Panc1 (cell line): Measurements from ENCODE around the gene PCDHGA5.
A peak's percentile ranks its signal among the peaks of the same experiment; 100 is the strongest.

ENCODE experiments used
- POLR2AphosphoS5 ChIP-seq: IDR thresholded peaks from 2 replicates; pipeline ENCODE4 v1.6.1; 2012; ENCODE audit warnings: mild to moderate bottlenecking, low read depth, low read length, moderate library complexity
- SIN3A ChIP-seq: IDR thresholded peaks from 2 replicates; pipeline ENCODE4 v1.6.1; 2012; ENCODE audit warnings: low read depth, mild to moderate bottlenecking, low read length, moderate library complexity, borderline replicate concordance; ENCODE audit not compliant: insufficient read depth
- TF ChIP-seq, protein P1 (sequence below): fragments of 450-650 bp; IDR thresholded peaks from 2 replicates; pipeline ENCODE4 v1.5.1; 2017; ENCODE audit warnings: mild to moderate bottlenecking

DNA sequence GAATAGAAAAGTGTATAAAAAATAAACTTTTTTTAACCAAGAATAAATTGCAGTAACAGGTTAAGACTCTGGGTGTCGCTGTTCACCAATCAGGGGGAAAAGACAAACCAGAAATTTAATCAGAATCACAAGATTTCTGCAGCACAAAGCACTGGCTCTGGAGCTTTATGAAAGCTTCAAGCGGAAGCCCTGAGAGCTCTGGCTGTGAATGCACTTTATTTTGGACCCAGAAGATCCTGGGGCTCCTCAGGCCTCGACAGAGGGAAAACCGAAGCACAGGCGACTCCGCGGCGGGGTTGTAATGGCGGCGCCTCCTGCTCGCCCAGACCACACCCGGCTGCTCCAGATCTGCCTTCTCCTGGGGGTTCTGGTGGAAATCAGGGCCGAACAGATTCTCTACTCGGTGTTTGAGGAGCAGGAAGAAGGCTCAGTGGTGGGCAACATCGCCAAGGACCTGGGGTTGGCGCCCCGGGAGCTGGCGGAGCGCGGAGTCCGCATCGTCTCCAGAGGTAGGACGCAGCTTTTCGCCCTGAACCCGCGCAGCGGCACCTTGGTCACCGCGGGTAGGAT is 9.0 kb upstream of the PCDHGA5 start, which contains the start of gene PCDHGA4:
- TF ChIP-seq POLR2AphosphoS5 = no peak
- TF ChIP-seq, protein P1, sequence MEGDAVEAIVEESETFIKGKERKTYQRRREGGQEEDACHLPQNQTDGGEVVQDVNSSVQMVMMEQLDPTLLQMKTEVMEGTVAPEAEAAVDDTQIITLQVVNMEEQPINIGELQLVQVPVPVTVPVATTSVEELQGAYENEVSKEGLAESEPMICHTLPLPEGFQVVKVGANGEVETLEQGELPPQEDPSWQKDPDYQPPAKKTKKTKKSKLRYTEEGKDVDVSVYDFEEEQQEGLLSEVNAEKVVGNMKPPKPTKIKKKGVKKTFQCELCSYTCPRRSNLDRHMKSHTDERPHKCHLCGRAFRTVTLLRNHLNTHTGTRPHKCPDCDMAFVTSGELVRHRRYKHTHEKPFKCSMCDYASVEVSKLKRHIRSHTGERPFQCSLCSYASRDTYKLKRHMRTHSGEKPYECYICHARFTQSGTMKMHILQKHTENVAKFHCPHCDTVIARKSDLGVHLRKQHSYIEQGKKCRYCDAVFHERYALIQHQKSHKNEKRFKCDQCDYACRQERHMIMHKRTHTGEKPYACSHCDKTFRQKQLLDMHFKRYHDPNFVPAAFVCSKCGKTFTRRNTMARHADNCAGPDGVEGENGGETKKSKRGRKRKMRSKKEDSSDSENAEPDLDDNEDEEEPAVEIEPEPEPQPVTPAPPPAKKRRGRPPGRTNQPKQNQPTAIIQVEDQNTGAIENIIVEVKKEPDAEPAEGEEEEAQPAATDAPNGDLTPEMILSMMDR = peak; percentile 54
- no peak for TF ChIP-seq SIN3A
